MM.1S (cell line): ENCODE results near the gene ST6GAL2.

Experiments
- DNase-seq: peaks from one replicate; pipeline ENCODE4 v3.0.0-alpha.2; 2015
- H2AFZ ChIP-seq: fragments of 300-600 bp; sonication (generic); 2 replicates; pipeline ENCODE4 v1.6.0; 2016; ENCODE audit warnings: antibody characterized with exemption, low read length
- H3F3A ChIP-seq: fragments of 300-600 bp; sonication (generic); 2 replicates; pipeline ENCODE4 v1.6.1; 2016; ENCODE audit warnings: mild to moderate bottlenecking, antibody characterized with exemption, low read length, moderate library complexity, mixed read lengths; ENCODE audit not compliant: insufficient read depth
- H3K27ac ChIP-seq: fragments of 300-600 bp; sonication (generic); 2 replicates; pipeline ENCODE4 v1.5.1; 2016; ENCODE audit warnings: mild to moderate bottlenecking, low read length
- H3K27me3 ChIP-seq: fragments of 300-600 bp; sonication (generic); replicated peaks from 2 replicates; pipeline ENCODE4 v1.6.0; 2016; ENCODE audit warnings: low read length; ENCODE audit not compliant: insufficient read depth
- H3K36me3 ChIP-seq: fragments of 300-600 bp; sonication (generic); replicated peaks from 2 replicates; pipeline ENCODE4 v1.6.1; 2016; ENCODE audit warnings: mild to moderate bottlenecking, low read length, mixed read lengths; ENCODE audit not compliant: insufficient read depth
- H3K4me1 ChIP-seq: fragments of 300-600 bp; sonication (generic); 2 replicates; pipeline ENCODE4 v1.6.1; 2016; ENCODE audit warnings: low read length, mixed read lengths
- H3K4me2 ChIP-seq: fragments of 300-600 bp; sonication (generic); 2 replicates; pipeline ENCODE4 v1.6.0; 2016; ENCODE audit warnings: low read depth, low read length
- H3K4me3 ChIP-seq: fragments of 300-600 bp; sonication (generic); 2 replicates; pipeline ENCODE4 v1.5.1; 2016; ENCODE audit warnings: low read length, mixed read lengths
- H3K79me2 ChIP-seq: fragments of 300-600 bp; sonication (generic); 2 replicates; pipeline ENCODE4 v1.6.1; 2016; ENCODE audit warnings: mixed run types, low read length, mixed read lengths
- H3K9ac ChIP-seq: fragments of 300-600 bp; sonication (generic); 2 replicates; pipeline ENCODE4 v1.6.1; 2016; ENCODE audit warnings: low read length, mixed read lengths
- H3K9me2 ChIP-seq: fragments of 300-600 bp; sonication (generic); replicated peaks from 2 replicates; pipeline ENCODE4 v1.6.1; 2016; ENCODE audit warnings: mild to moderate bottlenecking, low read length, mixed read lengths; ENCODE audit not compliant: insufficient read depth
- H3K9me3 ChIP-seq: fragments of 300-600 bp; sonication (generic); replicated peaks from 2 replicates; pipeline ENCODE4 v1.6.1; 2016; ENCODE audit warnings: mild to moderate bottlenecking, low read length, mixed read lengths; ENCODE audit not compliant: insufficient read depth
- H4K20me1 ChIP-seq: fragments of 300-600 bp; sonication (generic); 2 replicates; pipeline ENCODE4 v1.6.1; 2016; ENCODE audit warnings: mild to moderate bottlenecking, low read length, moderate library complexity, mixed read lengths; ENCODE audit not compliant: insufficient read depth
- CTCF ChIP-seq: fragments of 300-600 bp; sonication (generic); IDR thresholded peaks from 2 replicates; pipeline ENCODE4 v1.5.1; 2016; ENCODE audit warnings: antibody characterized with exemption, low read length, mixed read lengths
- EZH2 ChIP-seq: fragments of 300-600 bp; sonication (generic); optimal IDR thresholded peaks from 2 replicates; pipeline ENCODE3; 2017; ENCODE audit warnings: low read depth, mild to moderate bottlenecking, antibody characterized with exemption, low read length, mixed read lengths
- EZH2phosphoT487 ChIP-seq: fragments of 300-600 bp; sonication (generic); IDR thresholded peaks from 2 replicates; pipeline ENCODE4 v1.6.1; 2018; ENCODE audit warnings: antibody characterized with exemption, low read length

Gene ST6GAL2

GRCh38 chr2:106789185-106789584, 96.8 kb downstream of the ST6GAL2 start:
- Histone ChIP-seq H3K36me3 (no peaks in the 10 kb centered on the region), H4K20me1 (no peaks in the 10 kb centered on the region), H3K79me2 (no peaks in the 10 kb centered on the region), H3K4me2 (no peak overlapping the region), H3K27ac (no peak overlapping the region), H3K4me3 (no peak overlapping the region), H3K4me1 (no peaks in the 10 kb centered on the region), H3F3A (no peaks in the 10 kb centered on the region), H2AFZ (no peak overlapping the region), H3K9me2 (no peaks in the 10 kb centered on the region), H3K9me3 (no peaks in the 10 kb centered on the region), H3K9ac (no peak overlapping the region), H3K27me3 (no peaks in the 10 kb centered on the region)
- no peak for DNase-seq
- no peak for TF ChIP-seq EZH2
- no peak for TF ChIP-seq EZH2phosphoT487
- no peak for TF ChIP-seq CTCF

- H3F3A ChIP-seq, result no peaks in the 10 kb centered on the region
- no peaks in the 10 kb centered on the region for H3K9me2 ChIP-seq
- no peak overlapping the region for H3K4me3 ChIP-seq
- H4K20me1 ChIP-seq, result no peaks in the 10 kb centered on the region
- H3K4me1 ChIP-seq, result no peaks in the 10 kb centered on the region
- no peaks in the 10 kb centered on the region for H3K36me3 ChIP-seq
- no peaks in the 10 kb centered on the region for H3K79me2 ChIP-seq
- H3K27ac ChIP-seq, result no peak overlapping the region
- H3K27me3 ChIP-seq, result no peaks in the 10 kb centered on the region
- H3K9me3 ChIP-seq, result no peaks in the 10 kb centered on the region
- H3K9ac ChIP-seq, result no peak overlapping the region
- H3K4me2 ChIP-seq, result no peak overlapping the region
- no peak for DNase-seq
- TF ChIP-seq EZH2phosphoT487 (no peak), CTCF (no peak), EZH2 (no peak)
- no peak overlapping the region for H2AFZ ChIP-seq
These were observed 103.3 kb downstream of the ST6GAL2 start for GRCh38 chr2:106782681-106783080.

- no peaks in the 10 kb centered on the region for H3K36me3 ChIP-seq
- H3K79me2 ChIP-seq, result no peaks in the 10 kb centered on the region
- no peak overlapping the region for H3K4me3 ChIP-seq
- H3K4me1 ChIP-seq, result no peaks in the 10 kb centered on the region
- H3K4me2 ChIP-seq, result no peak overlapping the region
- no peaks in the 10 kb centered on the region for H3F3A ChIP-seq
- H3K9me2 ChIP-seq, result no peaks in the 10 kb centered on the region
- no peaks in the 10 kb centered on the region for H4K20me1 ChIP-seq
- H3K9ac ChIP-seq, result no peak overlapping the region
- no peak overlapping the region for H2AFZ ChIP-seq
- no peak for DNase-seq
- H3K9me3 ChIP-seq, result no peaks in the 10 kb centered on the region
- no peak overlapping the region for H3K27ac ChIP-seq
- TF ChIP-seq CTCF, result no peak
- TF ChIP-seq EZH2phosphoT487, result no peak
- H3K27me3 ChIP-seq, result no peaks in the 10 kb centered on the region
These were observed 104.8 kb downstream of the ST6GAL2 start for GRCh38 chr2:106781196-106781595.
